Body of pancreas (tissue), 4 donors: ENCODE results near the gene FALEC. TPM values are rescaled to one million over a fixed set of nuclear protein-coding genes. Genes with fewer than 3 reads are reported as not detected.

Experiments
- ATAC-seq: fragments of 150-250 bp; one replicate; pipeline ENCODE4 v1.9.1; 2016
- DNase-seq, 4 donors: peaks; one replicate each; pipeline ENCODE4 v3.0.0-alpha.2; 2019
- H3K27ac ChIP-seq, 4 donors: fragments of 200-600 bp; sonication (generic); 1 replicate in 3 of 4; 2 replicates in 1 of 4; pipeline versions ENCODE4 v1.5.1 to v1.6.1; 2016 to 2019; ENCODE audit warnings: mild to moderate bottlenecking in 1 of 4, mixed read lengths in 1 of 4, moderate library complexity in 1 of 4
- H3K27me3 ChIP-seq, 2 donors: fragments of 200-600 bp; sonication (generic); one replicate each; pipeline ENCODE4 v1.6.0; 2016; ENCODE audit warnings: mild to moderate bottlenecking in 1 of 2
- H3K36me3 ChIP-seq, 2 donors: fragments of 200-600 bp; sonication (generic); replicated peaks in 1 of 2; 2 replicates each; pipeline ENCODE4 v1.5.1; 2016; ENCODE audit warnings: low read depth in 2 of 2; ENCODE audit not compliant: insufficient read depth in 1 of 2
- H3K4me1 ChIP-seq: fragments of 200-600 bp; sonication (generic); one replicate; pipeline ENCODE4 v1.6.0; 2016
- H3K4me3 ChIP-seq, 2 donors: fragments of 200-600 bp; sonication (generic); 1 replicate in 1 of 2; 2 replicates in 1 of 2; pipeline ENCODE4 v1.5.1; 2016 to 2019
- H3K9me3 ChIP-seq, 3 donors: fragments of 200-600 bp; sonication (generic); 1 replicate in 2 of 3; 2 replicates in 1 of 3; pipeline ENCODE4 v1.5.1; 2016
- CTCF ChIP-seq, 7 experiments: fragments of 450-650 bp in 4 of 7; fragments of 200-600 bp in 3 of 7; sonication (generic) in 3 of 7; IDR thresholded peaks; one replicate each; pipeline ENCODE4 v1.5.1; 2016 to 2019; ENCODE audit warnings: antibody characterized with exemption in 7 of 7
- POLR2A ChIP-seq, 3 donors: fragments of 450-650 bp; IDR thresholded peaks; one replicate each; pipeline ENCODE4 v1.6.1; 2016; ENCODE audit warnings: antibody characterized with exemption in 3 of 3, mild to moderate bottlenecking in 2 of 3
- WGBS, 2 donors: methylation state at CpG; one replicate each; pipeline ENCODE4 v1.1.5; 2017; 5-methylcytosine and 5-hydroxymethylcytosine counted together
- intact Hi-C: fragments of 100-400 bp; cut with DNase I; formaldehyde crosslinking; loops from one replicate; pipeline ENCODE4 v1.15.1; 2023
- total RNA-seq, 2 donors: library from RNA; depleted of rRNA; stranded (reverse); fragments of >200 nt; gene quantifications; one replicate each; pipeline ENCODE4 v1.1.0, GENCODE V29; 2016

Gene FALEC
- total RNA-seq, 2 donors from 2014 or later, result not detected

- no peaks in the 10 kb centered on the region for H3K36me3 ChIP-seq
- no peaks in the 10 kb centered on the region for H3K9me3 ChIP-seq
- no peaks in the 10 kb centered on the region for H3K27me3 ChIP-seq
- H3K27ac ChIP-seq, result peak overlapping the region in 3 of 4 donors; percentile 97 to 100 (median 99)
- peak in 3 of 4 donors; percentile 64 to 68 (median 67) for DNase-seq
- intact Hi-C loops, result loop anchor here (10.0 kb wide), 1 partner anchor 94 kb away; no protein-coding TSS in a partner anchor
- 51 to 60% methylated on average over 8 to 23 of the region's 28 CpGs for WGBS, 2 donors
- no peak overlapping the region for H3K4me3 ChIP-seq
- peaks cover 47% of the 10 kb centered on the region for H3K4me1 ChIP-seq
- no peak for ATAC-seq
- no peak for TF ChIP-seq CTCF (IDR thresholded peaks at IDR 0.05)
- TF ChIP-seq POLR2A (IDR thresholded peaks at IDR 0.05), result peak in 2 of 3 donors; percentile 32 to 38
Observed at GRCh38 chr1:150558761-150559655, 43.5 kb downstream of the FALEC start.

GRCh38 chr1:150559656-150560010 is 44.1 kb downstream of the FALEC start:
- DNase-seq (peak in 1 of 4 donors; percentile 9), ATAC-seq (no peak)
- Histone ChIP-seq H3K36me3 (no peaks in the 10 kb centered on the region), H3K9me3 (no peaks in the 10 kb centered on the region), H3K27me3 (no peaks in the 10 kb centered on the region), H3K4me1 (peaks cover 53% of the 10 kb centered on the region), H3K4me3 (no peak overlapping the region), H3K27ac (peak overlapping the region in 3 of 4 donors; percentile 97 to 100 (median 99))
- no peak for TF ChIP-seq POLR2A (IDR thresholded peaks at IDR 0.05)
- no peak for TF ChIP-seq CTCF (IDR thresholded peaks at IDR 0.05)
- intact Hi-C loops, result loop anchor here (10.0 kb wide), 1 partner anchor 95 kb away; no protein-coding TSS in a partner anchor
- 50% methylated on average over 10 of the region's 10 CpGs; no CpG with 5 or more reads in 1 of the 2 donors for WGBS, 2 donors

GRCh38 chr1:150560011-150560438 is 44.5 kb downstream of the FALEC start:
- H3K27me3 ChIP-seq, result no peaks in the 10 kb centered on the region
- 7% methylated on average over 9 of the region's 9 CpGs; no CpG with 5 or more reads in 1 of the 2 donors for WGBS, 2 donors
- TF ChIP-seq CTCF (IDR thresholded peaks at IDR 0.05) (peak; percentile 85 to 93 (median 86)), POLR2A (IDR thresholded peaks at IDR 0.05) (no peak)
- DNase-seq, result peak; percentile 84 to 86 (median 84)
- no peaks in the 10 kb centered on the region for H3K9me3 ChIP-seq
- no peak overlapping the region for H3K4me3 ChIP-seq
- peaks cover 57% of the 10 kb centered on the region for H3K4me1 ChIP-seq
- peak; percentile 16 for ATAC-seq
- peak overlapping the region; percentile 97 to 100 (median 98) for H3K27ac ChIP-seq
- intact Hi-C loops, result no loop called here
- H3K36me3 ChIP-seq, result no peaks in the 10 kb centered on the region

GRCh38 chr1:150560576-150561253 is 45.2 kb downstream of the FALEC start:
- Histone ChIP-seq H3K27ac (peak overlapping the region; percentile 97 to 100 (median 98)), H3K36me3 (no peaks in the 10 kb centered on the region), H3K9me3 (no peaks in the 10 kb centered on the region), H3K27me3 (no peaks in the 10 kb centered on the region), H3K4me3 (no peak overlapping the region), H3K4me1 (peaks cover 64% of the 10 kb centered on the region)
- peak; percentile 91 to 93 (median 92) for DNase-seq
- intact Hi-C loops, result no loop called here
- WGBS, 2 donors, result 16 to 18% methylated on average over 16 to 17 of the region's 17 CpGs
- ATAC-seq, result peak; percentile 69
- TF ChIP-seq POLR2A (IDR thresholded peaks at IDR 0.05) (no peak), CTCF (IDR thresholded peaks at IDR 0.05) (peak; percentile 80 to 95 (median 92))
